ENCODE data around the gene VWA5B1. TPM values are rescaled to one million over a fixed set of nuclear protein-coding genes. Genes with fewer than 3 reads are reported as not detected.
A peak's percentile ranks its signal among the peaks of the same experiment; 100 is the strongest.

VWA5B1 gene
- total and polyA plus RNA-seq, 10 of the 15 experiments (the other 5 are each of a cell fraction or from before 2014, with no cell fraction given) = under 0.01 to 0.05 (median 0.01) TPM; not detected in 7

DNA sequence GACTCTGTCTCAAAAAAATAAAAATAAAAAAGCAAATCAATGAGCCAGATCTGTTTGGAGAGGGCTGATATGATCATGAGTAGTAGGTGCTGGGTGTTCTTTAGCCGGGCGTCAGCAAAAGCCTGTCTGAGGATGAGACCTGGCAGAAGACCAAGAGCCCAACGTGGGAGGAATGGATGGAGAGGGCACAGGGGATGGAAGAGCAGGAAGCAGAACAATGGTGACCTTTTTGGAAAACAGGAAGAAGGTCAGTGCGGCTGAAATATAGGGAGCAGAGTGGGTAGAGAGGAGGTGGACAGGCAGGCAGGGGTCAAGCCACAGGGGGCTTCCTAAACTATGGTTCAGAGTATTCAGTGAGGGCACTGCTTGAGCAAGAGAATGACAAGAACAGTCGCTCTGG, 30.9 kb downstream of the VWA5B1 start:
- ATAC-seq (no peak), DNase-seq (ENCODE audit: low read depth, low spot score) (no peak), FAIRE-seq (no peak)
- in situ Hi-C loops (cut with MboI) = no loop called here
- Histone ChIP-seq H2AFZ (ENCODE audit: control insufficient read depth, low read depth, low read length) (peak overlapping the region; percentile 31), H3K27ac (ENCODE audit: control insufficient read depth, insufficient read depth) (no peak overlapping the region), H3K4me3 (no peak overlapping the region), H3K9ac (ENCODE audit: control insufficient read depth, insufficient read depth, low read length) (no peak overlapping the region), H3K9me3 (replicated peaks; ENCODE audit: control insufficient read depth, insufficient read depth, low read length) (no peaks in the 10 kb centered on the region; the same call in 2 of the 3 replicates), H3K4me1 (ENCODE audit: control insufficient read depth, insufficient read depth, low read length) (peaks cover 24% of the 10 kb centered on the region), H3K4me2 (ENCODE audit: control insufficient read depth, insufficient read depth) (peak overlapping the region; percentile 61), H3K36me3 (ENCODE audit: control insufficient read depth in 2 of 2, insufficient read depth in 2 of 2, low read length in 1 of 2) (no peaks in the 10 kb centered on the region), H3K79me2 (ENCODE audit: control insufficient read depth, insufficient read depth, low read length) (no peaks in the 10 kb centered on the region), H4K20me1 (ENCODE audit: control insufficient read depth, insufficient read depth) (no peaks in the 10 kb centered on the region), H3K27me3 (replicated peaks in 1 of 2; ENCODE audit: control insufficient read depth in 2 of 2, insufficient read depth in 2 of 2, low read length in 1 of 2) (peaks cover 0 to under 1% of the 10 kb centered on the region in 2 experiments; a peak in 1 of 4 replicates)
- ChIA-PET RAD21 (ENCODE audit: unreplicated experiment) (no interaction called here), CTCF (no interaction called here), SMC1A (ENCODE audit: uncharacterized antibody, unreplicated experiment) (interaction anchor here (1.0 kb wide), 1 partner anchor 109 kb away, joined by 4 read pairs; no protein-coding TSS in a partner anchor), POLR2A (no interaction called here)
- no TSS peak for BruUV-seq (replicated peaks)
- intact Hi-C loops (cut with micrococcal nuclease; ENCODE audit: unreplicated experiment) = no loop called here
- 67% methylated on average over 4 of the region's 5 CpGs for WGBS (ENCODE audit: insufficient coverage, insufficient replicate concordance, low lambda C conversion rate, missing lambda C conversion rate)
- TF ChIP-seq CREB1 (IDR thresholded peaks at IDR 0.05; ENCODE audit: low read depth) (no peak), WRNIP1 (IDR thresholded peaks at IDR 0.05; ENCODE audit: borderline replicate concordance, low read depth, low read length) (no peak), GATAD2B (conservative IDR thresholded peaks at IDR 0.05; ENCODE audit: low read depth) (no peak), MEF2A (IDR thresholded peaks at IDR 0.05; ENCODE audit: insufficient read depth, low read depth, low read length) (no peak), RUNX3 (IDR thresholded peaks at IDR 0.05; ENCODE audit: low read length) (no peak), ZNF687 (IDR thresholded peaks at IDR 0.05) (no peak), STAT1 (conservative IDR thresholded peaks at IDR 0.05) (no peak), NFIC (IDR thresholded peaks at IDR 0.05; ENCODE audit: low read depth, low read length) (no peak), GABPA (IDR thresholded peaks at IDR 0.05; ENCODE audit: low read depth) (no peak)
- TF ChIP-seq, protein P1, sequence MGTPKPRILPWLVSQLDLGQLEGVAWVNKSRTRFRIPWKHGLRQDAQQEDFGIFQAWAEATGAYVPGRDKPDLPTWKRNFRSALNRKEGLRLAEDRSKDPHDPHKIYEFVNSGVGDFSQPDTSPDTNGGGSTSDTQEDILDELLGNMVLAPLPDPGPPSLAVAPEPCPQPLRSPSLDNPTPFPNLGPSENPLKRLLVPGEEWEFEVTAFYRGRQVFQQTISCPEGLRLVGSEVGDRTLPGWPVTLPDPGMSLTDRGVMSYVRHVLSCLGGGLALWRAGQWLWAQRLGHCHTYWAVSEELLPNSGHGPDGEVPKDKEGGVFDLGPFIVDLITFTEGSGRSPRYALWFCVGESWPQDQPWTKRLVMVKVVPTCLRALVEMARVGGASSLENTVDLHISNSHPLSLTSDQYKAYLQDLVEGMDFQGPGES (IDR thresholded peaks at IDR 0.05) = no peak
- TF ChIP-seq, protein P2, sequence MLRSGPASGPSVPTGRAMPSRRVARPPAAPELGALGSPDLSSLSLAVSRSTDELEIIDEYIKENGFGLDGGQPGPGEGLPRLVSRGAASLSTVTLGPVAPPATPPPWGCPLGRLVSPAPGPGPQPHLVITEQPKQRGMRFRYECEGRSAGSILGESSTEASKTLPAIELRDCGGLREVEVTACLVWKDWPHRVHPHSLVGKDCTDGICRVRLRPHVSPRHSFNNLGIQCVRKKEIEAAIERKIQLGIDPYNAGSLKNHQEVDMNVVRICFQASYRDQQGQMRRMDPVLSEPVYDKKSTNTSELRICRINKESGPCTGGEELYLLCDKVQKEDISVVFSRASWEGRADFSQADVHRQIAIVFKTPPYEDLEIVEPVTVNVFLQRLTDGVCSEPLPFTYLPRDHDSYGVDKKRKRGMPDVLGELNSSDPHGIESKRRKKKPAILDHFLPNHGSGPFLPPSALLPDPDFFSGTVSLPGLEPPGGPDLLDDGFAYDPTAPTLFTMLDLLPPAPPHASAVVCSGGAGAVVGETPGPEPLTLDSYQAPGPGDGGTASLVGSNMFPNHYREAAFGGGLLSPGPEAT (IDR thresholded peaks at IDR 0.05; ENCODE audit: low read depth) = no peak
- TF ChIP-seq, protein P3, sequence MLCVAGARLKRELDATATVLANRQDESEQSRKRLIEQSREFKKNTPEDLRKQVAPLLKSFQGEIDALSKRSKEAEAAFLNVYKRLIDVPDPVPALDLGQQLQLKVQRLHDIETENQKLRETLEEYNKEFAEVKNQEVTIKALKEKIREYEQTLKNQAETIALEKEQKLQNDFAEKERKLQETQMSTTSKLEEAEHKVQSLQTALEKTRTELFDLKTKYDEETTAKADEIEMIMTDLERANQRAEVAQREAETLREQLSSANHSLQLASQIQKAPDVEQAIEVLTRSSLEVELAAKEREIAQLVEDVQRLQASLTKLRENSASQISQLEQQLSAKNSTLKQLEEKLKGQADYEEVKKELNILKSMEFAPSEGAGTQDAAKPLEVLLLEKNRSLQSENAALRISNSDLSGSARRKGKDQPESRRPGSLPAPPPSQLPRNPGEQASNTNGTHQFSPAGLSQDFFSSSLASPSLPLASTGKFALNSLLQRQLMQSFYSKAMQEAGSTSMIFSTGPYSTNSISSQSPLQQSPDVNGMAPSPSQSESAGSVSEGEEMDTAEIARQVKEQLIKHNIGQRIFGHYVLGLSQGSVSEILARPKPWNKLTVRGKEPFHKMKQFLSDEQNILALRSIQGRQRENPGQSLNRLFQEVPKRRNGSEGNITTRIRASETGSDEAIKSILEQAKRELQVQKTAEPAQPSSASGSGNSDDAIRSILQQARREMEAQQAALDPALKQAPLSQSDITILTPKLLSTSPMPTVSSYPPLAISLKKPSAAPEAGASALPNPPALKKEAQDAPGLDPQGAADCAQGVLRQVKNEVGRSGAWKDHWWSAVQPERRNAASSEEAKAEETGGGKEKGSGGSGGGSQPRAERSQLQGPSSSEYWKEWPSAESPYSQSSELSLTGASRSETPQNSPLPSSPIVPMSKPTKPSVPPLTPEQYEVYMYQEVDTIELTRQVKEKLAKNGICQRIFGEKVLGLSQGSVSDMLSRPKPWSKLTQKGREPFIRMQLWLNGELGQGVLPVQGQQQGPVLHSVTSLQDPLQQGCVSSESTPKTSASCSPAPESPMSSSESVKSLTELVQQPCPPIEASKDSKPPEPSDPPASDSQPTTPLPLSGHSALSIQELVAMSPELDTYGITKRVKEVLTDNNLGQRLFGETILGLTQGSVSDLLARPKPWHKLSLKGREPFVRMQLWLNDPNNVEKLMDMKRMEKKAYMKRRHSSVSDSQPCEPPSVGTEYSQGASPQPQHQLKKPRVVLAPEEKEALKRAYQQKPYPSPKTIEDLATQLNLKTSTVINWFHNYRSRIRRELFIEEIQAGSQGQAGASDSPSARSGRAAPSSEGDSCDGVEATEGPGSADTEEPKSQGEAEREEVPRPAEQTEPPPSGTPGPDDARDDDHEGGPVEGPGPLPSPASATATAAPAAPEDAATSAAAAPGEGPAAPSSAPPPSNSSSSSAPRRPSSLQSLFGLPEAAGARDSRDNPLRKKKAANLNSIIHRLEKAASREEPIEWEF (IDR thresholded peaks at IDR 0.05; ENCODE audit: insufficient replicate concordance, low read depth, low read length) = no peak
